ENCODE measurements around the gene ANAPC15. TPM values are rescaled to one million over a fixed set of nuclear protein-coding genes. Genes with fewer than 3 reads are reported as not detected.

Gene ANAPC15
- total and polyA plus RNA-seq, 2 experiments from 2014 or later = 52.1 to 117 TPM

DNA sequence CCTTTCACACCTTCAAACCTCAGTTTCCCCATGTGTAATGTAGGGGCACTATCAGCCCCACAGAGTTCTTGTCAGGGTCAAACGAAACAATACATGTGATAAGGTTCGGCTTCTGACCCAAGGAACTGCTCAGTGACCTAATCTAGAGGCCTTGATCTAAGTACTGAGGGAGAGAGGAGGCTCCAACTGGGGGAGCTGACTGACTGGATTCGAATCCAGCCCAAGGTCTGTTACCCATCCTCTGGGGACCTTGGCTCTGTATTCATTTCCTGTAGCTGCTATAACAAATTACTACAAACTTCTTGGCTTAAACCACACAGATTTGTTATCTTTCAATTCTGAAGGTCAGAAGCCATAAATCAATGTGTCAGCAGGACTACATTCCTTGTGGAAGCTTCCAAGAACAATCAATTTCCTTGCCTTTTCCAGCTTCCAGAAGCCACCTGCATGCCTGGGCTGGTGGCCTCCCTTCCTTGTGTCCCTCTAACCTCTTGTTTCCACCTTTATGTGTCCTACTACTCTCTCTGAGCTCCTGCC, 10.7 kb upstream of the ANAPC15 start:
- no peak overlapping the region for H3K4me2 ChIP-seq
- no peaks in the 10 kb centered on the region for H3K4me1 Mint-ChIP-seq
- no peak overlapping the region for H3K27ac Mint-ChIP-seq
- no peak overlapping the region for H3K4me3 ChIP-seq
- H3K79me2 ChIP-seq (replicated peaks; ENCODE audit: insufficient read depth) = no peaks in the 10 kb centered on the region
- H3K4me3 Mint-ChIP-seq = no peak overlapping the region
- H3K27ac ChIP-seq (ENCODE audit: low read depth) = no peak overlapping the region
- H3F3A ChIP-seq (replicated peaks; ENCODE audit: low read depth) = no peaks in the 10 kb centered on the region
- H3K9me3 Mint-ChIP-seq = peaks cover 34% of the 10 kb centered on the region
- H4K20me1 ChIP-seq (replicated peaks; ENCODE audit: insufficient read depth) = no peaks in the 10 kb centered on the region
- 0 out of 2 replicates have a peak, but pooled peaks cover 3% of the 10 kb centered on the region for H3K9me2 ChIP-seq (ENCODE audit: insufficient read depth)
- ATAC-seq (no peak), DNase-seq (ENCODE audit: low spot score) (no peak)
- H3K4me1 ChIP-seq (ENCODE audit: insufficient read depth) = no peaks in the 10 kb centered on the region
- no peak overlapping the region for H2AFZ ChIP-seq
- no peaks in the 10 kb centered on the region for H3K27me3 ChIP-seq (ENCODE audit: insufficient read depth)
- H3K36me3 Mint-ChIP-seq (ENCODE audit: low read depth) = peaks cover 5% of the 10 kb centered on the region; the same call in 2 of the 3 replicates
- H3K27me3 Mint-ChIP-seq (ENCODE audit: insufficient read depth, low read depth, poor library complexity) = peaks cover 8% of the 10 kb centered on the region
- no peak for TF ChIP-seq CREB1 (CRISPR knock-in tag; IDR thresholded peaks at IDR 0.05; ENCODE audit: low read depth)
- TF ChIP-seq POLR2AphosphoS5 (IDR thresholded peaks at IDR 0.05; ENCODE audit: low read depth) = no peak
- TF ChIP-seq, protein P1, sequence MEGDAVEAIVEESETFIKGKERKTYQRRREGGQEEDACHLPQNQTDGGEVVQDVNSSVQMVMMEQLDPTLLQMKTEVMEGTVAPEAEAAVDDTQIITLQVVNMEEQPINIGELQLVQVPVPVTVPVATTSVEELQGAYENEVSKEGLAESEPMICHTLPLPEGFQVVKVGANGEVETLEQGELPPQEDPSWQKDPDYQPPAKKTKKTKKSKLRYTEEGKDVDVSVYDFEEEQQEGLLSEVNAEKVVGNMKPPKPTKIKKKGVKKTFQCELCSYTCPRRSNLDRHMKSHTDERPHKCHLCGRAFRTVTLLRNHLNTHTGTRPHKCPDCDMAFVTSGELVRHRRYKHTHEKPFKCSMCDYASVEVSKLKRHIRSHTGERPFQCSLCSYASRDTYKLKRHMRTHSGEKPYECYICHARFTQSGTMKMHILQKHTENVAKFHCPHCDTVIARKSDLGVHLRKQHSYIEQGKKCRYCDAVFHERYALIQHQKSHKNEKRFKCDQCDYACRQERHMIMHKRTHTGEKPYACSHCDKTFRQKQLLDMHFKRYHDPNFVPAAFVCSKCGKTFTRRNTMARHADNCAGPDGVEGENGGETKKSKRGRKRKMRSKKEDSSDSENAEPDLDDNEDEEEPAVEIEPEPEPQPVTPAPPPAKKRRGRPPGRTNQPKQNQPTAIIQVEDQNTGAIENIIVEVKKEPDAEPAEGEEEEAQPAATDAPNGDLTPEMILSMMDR (conservative IDR thresholded peaks at IDR 0.05; ENCODE audit: low read depth in 2 of 2) = no peak
- no peak for TF ChIP-seq ZNF462 (CRISPR knock-in tag; IDR thresholded peaks at IDR 0.05)
- no peak for TF ChIP-seq JUNB (IDR thresholded peaks at IDR 0.05; ENCODE audit: unreplicated experiment)
- TF ChIP-seq ZNF331 (CRISPR knock-in tag; IDR thresholded peaks at IDR 0.05; ENCODE audit: low read depth) = no peak
- no peak for TF ChIP-seq ZNF114 (CRISPR knock-in tag; IDR thresholded peaks at IDR 0.05)
- no peak for TF ChIP-seq ETS1 (IDR thresholded peaks at IDR 0.05)
- no peak for TF ChIP-seq EZH2phosphoT487 (IDR thresholded peaks at IDR 0.05; ENCODE audit: unreplicated experiment)
- TF ChIP-seq STAT1 (IDR thresholded peaks at IDR 0.05; ENCODE audit: unreplicated experiment) = no peak
- no peaks in the 10 kb centered on the region; the same call in 1 of the 2 replicates for H3K36me3 ChIP-seq (ENCODE audit: insufficient read depth)

Data from GM23338 (cell line).